Mucosa of rectum (tissue), 2 donors: ENCODE data around the gene STMN3.
"Not testable (repeated sequence)": the region's sequence is repeated elsewhere in the genome, so short reads cannot be mapped to it uniquely, and the experiment has no call there.

Source experiments
- H3K27ac ChIP-seq, 2 donors: one replicate each; pipeline ENCODE4 v1.7.0; 2013; ENCODE audit warnings: inconsistent platforms in 2 of 2, low read depth in 2 of 2, low read length in 2 of 2
- H3K27me3 ChIP-seq, 2 donors: one replicate each; pipeline ENCODE4 v1.7.0; 2013; ENCODE audit warnings: low read length in 2 of 2; ENCODE audit not compliant: control insufficient read depth in 2 of 2, insufficient read depth in 2 of 2
- H3K36me3 ChIP-seq, 2 donors: one replicate each; pipeline ENCODE4 v1.7.0; 2013; ENCODE audit warnings: low read length in 2 of 2; ENCODE audit not compliant: control insufficient read depth in 2 of 2, insufficient read depth in 2 of 2
- H3K4me1 ChIP-seq, 2 donors: one replicate each; pipeline ENCODE4 v1.7.0; 2013; ENCODE audit warnings: low read length in 2 of 2, mild to moderate bottlenecking in 1 of 2; ENCODE audit not compliant: control insufficient read depth in 2 of 2, insufficient read depth in 2 of 2
- H3K4me3 ChIP-seq, 2 donors: one replicate each; pipeline ENCODE4 v1.7.0; 2013; ENCODE audit warnings: low read length in 2 of 2
- H3K9ac ChIP-seq, 2 donors: one replicate each; pipeline ENCODE4 v1.7.0; 2013; ENCODE audit warnings: low read length in 2 of 2, low read depth in 1 of 2, mild to moderate bottlenecking in 1 of 2
- H3K9me3 ChIP-seq, 2 donors: one replicate each; pipeline ENCODE4 v1.7.0; 2013; ENCODE audit warnings: low read length in 2 of 2; ENCODE audit not compliant: control insufficient read depth in 2 of 2
- donor health status: healthy.
- donor health status: Normal muscosa, but diverticular disease.

STMN3 gene

GRCh38 chr20:63645218-63645617, 8.0 kb downstream of the STMN3 start:
- Histone ChIP-seq H3K36me3 (no peaks in the 10 kb centered on the region), H3K9me3 (no peaks in the 10 kb centered on the region), H3K4me1 (peaks cover 7% of the 10 kb centered on the region in 2 donors), H3K27ac (no peak overlapping the region), H3K4me3 (no peak overlapping the region), H3K9ac (no peak overlapping the region), H3K27me3 (peaks cover 2 to 3% of the 10 kb centered on the region in 2 donors)

- Histone ChIP-seq H3K9me3 (no peaks in the 10 kb centered on the region), H3K27ac (no peak overlapping the region), H3K36me3 (no peaks in the 10 kb centered on the region), H3K4me3 (no peak overlapping the region), H3K4me1 (peaks cover 7% of the 10 kb centered on the region in 2 donors), H3K27me3 (peaks cover 2 to 3% of the 10 kb centered on the region in 2 donors), H3K9ac (no peak overlapping the region)
These were observed 9.3 kb downstream of the STMN3 start for GRCh38 chr20:63643946-63644345.

GRCh38 chr20:63643499-63643898, 9.7 kb downstream of the STMN3 start:
- no peak overlapping the region for H3K9ac ChIP-seq
- no peaks in the 10 kb centered on the region for H3K36me3 ChIP-seq
- no peaks in the 10 kb centered on the region for H3K9me3 ChIP-seq
- no peak overlapping the region for H3K27ac ChIP-seq
- H3K27me3 ChIP-seq = peaks cover 2 to 3% of the 10 kb centered on the region in 2 donors
- peaks cover 7% of the 10 kb centered on the region in 2 donors for H3K4me1 ChIP-seq
- no peak overlapping the region for H3K4me3 ChIP-seq

GRCh38 chr20:63642527-63643247, 10.5 kb downstream of the STMN3 start:
- Histone ChIP-seq H3K4me3 (peak overlapping the region; percentile 44 to 65), H3K27me3 (peaks cover 2 to 3% of the 10 kb centered on the region in 2 donors), H3K27ac (peak overlapping the region; percentile 77 to 82), H3K9ac (peak overlapping the region in 1 of 2 donors; percentile 64), H3K9me3 (no peaks in the 10 kb centered on the region), H3K36me3 (no peaks in the 10 kb centered on the region), H3K4me1 (peaks cover 7% of the 10 kb centered on the region in 2 donors)

- Histone ChIP-seq H3K27me3 (peaks cover 2 to 3% of the 10 kb centered on the region in 2 donors), H3K9ac (peak overlapping the region in 1 of 2 donors; percentile 64), H3K4me1 (peaks cover 7% of the 10 kb centered on the region in 2 donors), H3K27ac (peak overlapping the region; percentile 77 to 90), H3K36me3 (no peaks in the 10 kb centered on the region), H3K9me3 (no peaks in the 10 kb centered on the region), H3K4me3 (peak overlapping the region; percentile 65 to 77)
These were observed 11.3 kb downstream of the STMN3 start for GRCh38 chr20:63641792-63642523.

GRCh38 chr20:63641146-63641791, 12.0 kb downstream of the STMN3 start:
- peak overlapping the region; percentile 54 to 76 for H3K9ac ChIP-seq
- peaks cover 2 to 3% of the 10 kb centered on the region in 2 donors for H3K27me3 ChIP-seq
- H3K9me3 ChIP-seq = no peaks in the 10 kb centered on the region
- peak overlapping the region; percentile 65 to 77 for H3K4me3 ChIP-seq
- peak overlapping the region; percentile 73 to 90 for H3K27ac ChIP-seq
- no peaks in the 10 kb centered on the region for H3K36me3 ChIP-seq
- H3K4me1 ChIP-seq = peaks cover 7% of the 10 kb centered on the region in 2 donors

- H3K4me1 ChIP-seq, H3K27me3 ChIP-seq, H3K9ac ChIP-seq, H3K36me3 ChIP-seq, H3K9me3 ChIP-seq: not testable (repeated sequence)
- Histone ChIP-seq H3K4me3 (peak overlapping the region in 1 of 2 donors; percentile 13), H3K27ac (peak overlapping the region in 1 of 2 donors; percentile 77)
These were observed 12.5 kb downstream of the STMN3 start for GRCh38 chr20:63640686-63641085.

- peak overlapping the region in 1 of 2 donors; percentile 13 for H3K4me3 ChIP-seq
- H3K4me1 ChIP-seq = peaks cover 7% of the 10 kb centered on the region in 2 donors
- peak overlapping the region; percentile 50 to 77 for H3K27ac ChIP-seq
These were observed 13.1 kb downstream of the STMN3 start for GRCh38 chr20:63640086-63640485.

GRCh38 chr20:63639093-63639975, 13.9 kb downstream of the STMN3 start:
- Histone ChIP-seq H3K27ac (peak overlapping the region; percentile 50 to 77), H3K9ac (peak overlapping the region; percentile 18 to 24), H3K9me3 (no peaks in the 10 kb centered on the region), H3K4me3 (no peak overlapping the region), H3K27me3 (peaks cover 0 to 3% of the 10 kb centered on the region in 2 donors), H3K36me3 (no peaks in the 10 kb centered on the region), H3K4me1 (peaks cover 7% of the 10 kb centered on the region in 2 donors)

More at GRCh38 chr20:63640086-63640485, 13.1 kb downstream of the STMN3 start:
- Histone ChIP-seq H3K36me3 (no peaks in the 10 kb centered on the region), H3K9me3 (no peaks in the 10 kb centered on the region), H3K9ac (peak overlapping the region in 1 of 2 donors; percentile 14), H3K27me3 (peaks cover 0 to 3% of the 10 kb centered on the region in 2 donors)
